Measurements from ENCODE around the gene BRI3BP.

- no peak for TF ChIP-seq CTCF (IDR thresholded peaks at IDR 0.05)
- TF ChIP-seq POLR2A (IDR thresholded peaks at IDR 0.05): no peak
These were observed 21.1 kb downstream of the BRI3BP start for GRCh38 chr12:125014526-125014925.

Data from lower leg skin (tissue), 3 donors.